HG02840 (cell line): ENCODE data around the gene AXL.
A peak's percentile ranks its signal among the peaks of the same experiment; 100 is the strongest.

Experiments used
- ATAC-seq: cut with Tn5 transposase; IDR thresholded peaks from one replicate; pipeline ENCODE4 v1.9.1; 2021; ENCODE audit warnings: mild to moderate bottlenecking, moderate library complexity, moderate number of reproducible peaks; ENCODE audit not compliant: unreplicated experiment, low FRiP score

The AXL gene

GRCh38 chr19:41233748-41234240 is 14.8 kb downstream of the AXL start:
- ATAC-seq: no peak

- no peak for ATAC-seq
Measured at GRCh38 chr19:41234512-41235168, 15.6 kb downstream of the AXL start.

- no peak for ATAC-seq
Measured at GRCh38 chr19:41235480-41235879, 16.5 kb downstream of the AXL start.

- no peak for ATAC-seq
Measured at GRCh38 chr19:41238244-41238643, 19.2 kb downstream of the AXL start.

GRCh38 chr19:41239363-41239762 is 20.3 kb downstream of the AXL start:
- no peak for ATAC-seq

- ATAC-seq: no peak
Measured at GRCh38 chr19:41239961-41240574, 21.0 kb downstream of the AXL start.

GRCh38 chr19:41241859-41242258 is 22.8 kb downstream of the AXL start:
- no peak for ATAC-seq

GRCh38 chr19:41244117-41244516 is 25.1 kb downstream of the AXL start:
- no peak for ATAC-seq

- no peak for ATAC-seq
Measured at GRCh38 chr19:41245843-41246242, 26.8 kb downstream of the AXL start.

- no peak for ATAC-seq
Measured at GRCh38 chr19:41248895-41249294, 29.9 kb downstream of the AXL start.

- no peak for ATAC-seq
Measured at GRCh38 chr19:41249707-41250423, 30.8 kb downstream of the AXL start.

GRCh38 chr19:41253660-41254059 is 34.6 kb downstream of the AXL start:
- ATAC-seq: no peak

GRCh38 chr19:41255171-41255570 is 36.1 kb downstream of the AXL start:
- ATAC-seq: no peak

GRCh38 chr19:41261474-41262190 is 42.6 kb downstream of the AXL start:
- no peak for ATAC-seq

GRCh38 chr19:41263042-41263849 is 44.2 kb downstream of the AXL start:
- no peak for ATAC-seq

- ATAC-seq: peak; percentile 76
Measured at GRCh38 chr19:41263850-41264580, 45.0 kb downstream of the AXL start, which contains the start of gene HNRNPUL1. Gene HNRNPUL1 (plus strand): TSS chr19:41264372. CDS start chr19:41264504, 132 bp downstream.

GRCh38 chr19:41264581-41265394 is 45.8 kb downstream of the AXL start:
- ATAC-seq: no peak

- ATAC-seq: no peak
Measured at GRCh38 chr19:41265395-41266153, 46.6 kb downstream of the AXL start.
